Measurements from ENCODE around the gene KLHL29. TPM values are rescaled to one million over a fixed set of nuclear protein-coding genes. Genes with fewer than 3 reads are reported as not detected.

The KLHL29 gene
- total RNA-seq, 1 donor from 2014 or later, result 3.3 TPM

DNA sequence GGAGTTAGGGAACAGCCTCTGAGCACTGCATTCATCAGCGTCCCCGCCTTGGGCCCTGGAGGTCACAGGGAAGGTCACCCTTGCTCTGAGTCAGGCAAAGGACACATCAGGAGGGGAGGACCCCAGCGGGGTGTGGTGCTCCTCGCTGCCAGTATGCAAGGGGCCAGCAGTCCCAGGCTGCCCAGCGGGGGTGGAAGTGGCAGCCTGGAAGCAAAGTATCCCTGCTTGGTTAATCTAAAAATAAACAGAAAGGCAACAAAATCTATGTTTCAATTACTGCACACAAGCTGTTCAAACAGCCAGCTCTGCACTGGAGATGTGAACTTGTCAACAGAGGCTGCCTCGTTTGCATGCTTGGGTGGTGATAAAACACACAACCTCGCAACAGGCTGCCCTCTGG is 164.1 kb downstream of the KLHL29 start:
- H3K27me3 Mint-ChIP-seq (ENCODE audit: insufficient read depth), result no peaks in the 10 kb centered on the region
- peaks cover 11% of the 10 kb centered on the region for H3K4me1 Mint-ChIP-seq (ENCODE audit: low read depth)
- no peak for DNase-seq (ENCODE audit: low spot score)
- H3K9me3 Mint-ChIP-seq, result no peaks in the 10 kb centered on the region
- no peaks in the 10 kb centered on the region for H3K36me3 Mint-ChIP-seq (ENCODE audit: low read depth)
- H3K4me3 Mint-ChIP-seq, result no peak overlapping the region
- H3K27ac Mint-ChIP-seq, result no peak overlapping the region
- intact Hi-C loops (cut with micrococcal nuclease), result no loop called here

DNA sequence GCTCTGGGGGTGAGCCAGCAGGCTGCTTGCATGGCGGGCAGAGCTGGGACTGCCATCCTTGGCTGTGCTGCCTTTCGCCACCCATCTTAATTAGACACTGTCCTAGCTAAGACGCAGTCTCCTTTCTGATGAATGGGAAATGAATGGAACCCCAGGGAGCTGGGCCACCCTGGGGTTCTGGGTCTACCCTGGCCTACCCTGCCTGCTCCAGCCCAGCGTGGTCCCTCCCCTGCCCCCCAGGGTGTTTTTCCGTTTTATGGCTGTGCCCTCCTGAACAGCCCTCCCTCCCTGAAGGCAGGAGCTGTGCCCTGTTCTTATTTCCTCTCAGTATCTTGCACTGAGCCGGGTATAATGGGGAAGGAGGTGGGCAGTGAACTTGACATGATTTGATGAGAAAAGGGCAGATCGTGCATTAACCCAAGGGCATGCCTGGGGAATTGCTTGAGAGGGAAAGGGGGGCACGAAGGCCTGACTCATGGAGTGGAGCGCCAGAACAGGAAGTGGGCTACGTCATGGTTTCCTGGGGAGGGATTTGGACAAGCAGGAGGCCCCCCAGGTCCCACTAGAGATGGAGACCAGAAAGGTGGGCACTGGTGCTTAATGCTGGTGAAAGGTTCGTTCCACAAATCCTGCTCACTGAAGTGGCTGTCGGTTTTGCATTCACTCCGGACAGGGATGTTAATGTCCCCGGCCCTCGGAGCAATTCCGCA is 165.0 kb downstream of the KLHL29 start:
- Mint-ChIP-seq H3K4me1 (ENCODE audit: low read depth) (peaks cover 11% of the 10 kb centered on the region), H3K4me3 (no peak overlapping the region), H3K27ac (no peak overlapping the region), H3K36me3 (ENCODE audit: low read depth) (no peaks in the 10 kb centered on the region), H3K27me3 (ENCODE audit: insufficient read depth) (no peaks in the 10 kb centered on the region), H3K9me3 (no peaks in the 10 kb centered on the region)
- DNase-seq (ENCODE audit: low spot score), result no peak
- intact Hi-C loops (cut with micrococcal nuclease), result no loop called here

- DNase-seq (ENCODE audit: low spot score), result no peak
- H3K36me3 Mint-ChIP-seq (ENCODE audit: low read depth), result no peaks in the 10 kb centered on the region
These were observed 165.6 kb downstream of the KLHL29 start for GRCh38 chr2:23550553-23550952.

DNA sequence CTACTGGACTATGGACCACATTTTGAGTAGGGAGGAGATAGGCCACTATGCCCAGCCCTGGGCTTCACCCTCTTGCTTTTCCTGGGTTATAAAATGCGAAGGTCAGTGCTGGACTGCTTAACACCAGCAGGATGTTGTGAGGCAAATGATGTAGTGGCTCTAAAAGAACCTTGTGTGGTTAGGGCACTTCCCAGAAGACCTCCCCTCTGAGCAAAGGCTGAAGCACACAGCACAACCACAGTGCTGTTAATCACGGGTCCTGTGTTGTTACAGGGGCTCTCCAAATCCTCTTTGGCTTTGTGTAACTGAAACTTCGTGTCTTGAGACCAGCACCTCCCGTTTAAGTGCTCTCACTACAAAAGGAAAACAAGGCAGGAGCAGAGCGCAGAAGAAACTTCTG is 166.9 kb downstream of the KLHL29 start:
- H3K4me1 Mint-ChIP-seq (ENCODE audit: low read depth), result peaks cover 11% of the 10 kb centered on the region
- H3K36me3 Mint-ChIP-seq (ENCODE audit: low read depth), result no peaks in the 10 kb centered on the region
- H3K4me3 Mint-ChIP-seq, result no peak overlapping the region
- no peaks in the 10 kb centered on the region for H3K9me3 Mint-ChIP-seq
- H3K27ac Mint-ChIP-seq, result no peak overlapping the region
- no peak for DNase-seq (ENCODE audit: low spot score)
- intact Hi-C loops (cut with micrococcal nuclease), result no loop called here
- no peaks in the 10 kb centered on the region for H3K27me3 Mint-ChIP-seq (ENCODE audit: insufficient read depth)

More at GRCh38 chr2:23550553-23550952, 165.6 kb downstream of the KLHL29 start:
- Mint-ChIP-seq H3K27me3 (ENCODE audit: insufficient read depth) (no peaks in the 10 kb centered on the region), H3K4me3 (no peak overlapping the region), H3K27ac (no peak overlapping the region), H3K4me1 (ENCODE audit: low read depth) (peaks cover 11% of the 10 kb centered on the region), H3K9me3 (no peaks in the 10 kb centered on the region)
- intact Hi-C loops (cut with micrococcal nuclease), result no loop called here

- H3K27me3 Mint-ChIP-seq (ENCODE audit: insufficient read depth), result no peaks in the 10 kb centered on the region
- no peaks in the 10 kb centered on the region for H3K36me3 Mint-ChIP-seq (ENCODE audit: low read depth)
- no peaks in the 10 kb centered on the region for H3K9me3 Mint-ChIP-seq
- H3K27ac Mint-ChIP-seq, result no peak overlapping the region
- DNase-seq (ENCODE audit: low spot score), result no peak
- H3K4me3 Mint-ChIP-seq, result no peak overlapping the region
- intact Hi-C loops (cut with micrococcal nuclease), result no loop called here
- peaks cover 11% of the 10 kb centered on the region for H3K4me1 Mint-ChIP-seq (ENCODE audit: low read depth)
These were observed 168.6 kb downstream of the KLHL29 start for GRCh38 chr2:23553561-23553960.

GRCh38 chr2:23554054-23554697 is 169.2 kb downstream of the KLHL29 start:
- no peak overlapping the region for H3K27ac Mint-ChIP-seq

DNA sequence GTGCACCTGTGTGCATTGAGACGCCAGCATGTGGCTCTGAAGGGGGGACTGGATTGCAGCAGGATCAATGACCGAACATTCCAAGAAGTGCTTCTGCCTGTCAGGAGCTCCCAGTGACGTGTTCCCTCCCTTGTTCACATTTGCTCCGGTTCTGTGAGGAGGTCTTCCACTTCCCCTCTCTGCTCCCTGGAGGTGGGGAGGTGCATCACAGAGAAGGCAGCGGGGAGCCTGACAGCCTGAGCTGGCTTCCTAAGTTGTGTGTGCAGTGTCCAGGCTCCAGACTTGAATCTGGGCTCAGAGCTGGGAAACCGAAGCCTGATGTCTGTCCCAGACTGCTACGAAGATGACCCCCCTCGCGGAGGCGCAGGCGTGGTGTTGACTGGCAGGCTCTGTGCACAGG is 171.0 kb downstream of the KLHL29 start:
- Mint-ChIP-seq H3K4me3 (no peak overlapping the region), H3K27ac (no peak overlapping the region), H3K4me1 (ENCODE audit: low read depth) (peaks cover 11% of the 10 kb centered on the region), H3K27me3 (ENCODE audit: insufficient read depth) (no peaks in the 10 kb centered on the region), H3K9me3 (no peaks in the 10 kb centered on the region), H3K36me3 (ENCODE audit: low read depth) (no peaks in the 10 kb centered on the region)
- DNase-seq (ENCODE audit: low spot score), result no peak
- intact Hi-C loops (cut with micrococcal nuclease), result no loop called here

More at GRCh38 chr2:23554054-23554697, 169.2 kb downstream of the KLHL29 start:
- Mint-ChIP-seq H3K27me3 (ENCODE audit: insufficient read depth) (no peaks in the 10 kb centered on the region), H3K4me1 (ENCODE audit: low read depth) (peaks cover 11% of the 10 kb centered on the region), H3K9me3 (no peaks in the 10 kb centered on the region), H3K36me3 (ENCODE audit: low read depth) (no peaks in the 10 kb centered on the region), H3K4me3 (no peak overlapping the region)
- no peak for DNase-seq (ENCODE audit: low spot score)
- intact Hi-C loops (cut with micrococcal nuclease), result no loop called here

GRCh38 chr2:23556929-23557328 is 171.9 kb downstream of the KLHL29 start:
- H3K36me3 Mint-ChIP-seq (ENCODE audit: low read depth), result no peaks in the 10 kb centered on the region
- H3K27ac Mint-ChIP-seq, result no peak overlapping the region
- H3K27me3 Mint-ChIP-seq (ENCODE audit: insufficient read depth), result no peaks in the 10 kb centered on the region
- no peaks in the 10 kb centered on the region for H3K9me3 Mint-ChIP-seq
- H3K4me1 Mint-ChIP-seq (ENCODE audit: low read depth), result peaks cover 3% of the 10 kb centered on the region
- H3K4me3 Mint-ChIP-seq, result no peak overlapping the region
- DNase-seq (ENCODE audit: low spot score), result no peak
- intact Hi-C loops (cut with micrococcal nuclease), result no loop called here

- no peaks in the 10 kb centered on the region for H3K36me3 Mint-ChIP-seq (ENCODE audit: low read depth)
- H3K9me3 Mint-ChIP-seq, result no peaks in the 10 kb centered on the region
- H3K4me1 Mint-ChIP-seq (ENCODE audit: low read depth), result no peaks in the 10 kb centered on the region
- no peaks in the 10 kb centered on the region for H3K27me3 Mint-ChIP-seq (ENCODE audit: insufficient read depth)
- H3K27ac Mint-ChIP-seq, result no peak overlapping the region
- DNase-seq (ENCODE audit: low spot score), result no peak
- intact Hi-C loops (cut with micrococcal nuclease), result no loop called here
- H3K4me3 Mint-ChIP-seq, result no peak overlapping the region
These were observed 172.5 kb downstream of the KLHL29 start for GRCh38 chr2:23557455-23557854.

GRCh38 chr2:23559561-23560239 is 174.7 kb downstream of the KLHL29 start:
- H3K4me1 Mint-ChIP-seq (ENCODE audit: low read depth), result no peaks in the 10 kb centered on the region
- H3K27ac Mint-ChIP-seq, result no peak overlapping the region

DNA sequence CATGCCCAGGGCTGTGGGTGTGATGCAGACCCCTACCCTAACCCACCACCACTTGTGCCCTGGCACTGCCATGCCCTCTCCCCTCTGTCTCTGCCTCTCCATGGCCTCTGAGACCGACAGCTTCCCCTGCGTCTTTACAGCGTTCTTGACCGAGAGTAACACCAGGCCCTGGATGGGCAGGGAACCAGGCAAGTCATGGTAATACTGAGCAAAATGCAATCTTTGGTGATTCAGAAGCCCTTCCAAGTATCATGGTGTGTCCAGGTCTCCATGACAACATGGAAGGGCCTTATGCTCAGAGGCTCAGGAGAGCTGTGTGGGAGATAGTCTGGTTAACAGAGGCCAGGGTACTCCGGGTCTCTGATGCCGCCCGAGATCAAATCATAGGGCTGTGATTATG is 176.1 kb downstream of the KLHL29 start:
- Mint-ChIP-seq H3K9me3 (no peaks in the 10 kb centered on the region), H3K36me3 (ENCODE audit: low read depth) (no peaks in the 10 kb centered on the region)

More at GRCh38 chr2:23559561-23560239, 174.7 kb downstream of the KLHL29 start:
- H3K27me3 Mint-ChIP-seq (ENCODE audit: insufficient read depth), result no peaks in the 10 kb centered on the region
- H3K4me3 Mint-ChIP-seq, result no peak overlapping the region
- intact Hi-C loops (cut with micrococcal nuclease), result loop anchor here (10.0 kb wide), 1 partner anchor 155 kb away; no protein-coding TSS in a partner anchor
- H3K36me3 Mint-ChIP-seq (ENCODE audit: low read depth), result no peaks in the 10 kb centered on the region
- no peak for DNase-seq (ENCODE audit: low spot score)
- H3K9me3 Mint-ChIP-seq, result no peaks in the 10 kb centered on the region

DNA sequence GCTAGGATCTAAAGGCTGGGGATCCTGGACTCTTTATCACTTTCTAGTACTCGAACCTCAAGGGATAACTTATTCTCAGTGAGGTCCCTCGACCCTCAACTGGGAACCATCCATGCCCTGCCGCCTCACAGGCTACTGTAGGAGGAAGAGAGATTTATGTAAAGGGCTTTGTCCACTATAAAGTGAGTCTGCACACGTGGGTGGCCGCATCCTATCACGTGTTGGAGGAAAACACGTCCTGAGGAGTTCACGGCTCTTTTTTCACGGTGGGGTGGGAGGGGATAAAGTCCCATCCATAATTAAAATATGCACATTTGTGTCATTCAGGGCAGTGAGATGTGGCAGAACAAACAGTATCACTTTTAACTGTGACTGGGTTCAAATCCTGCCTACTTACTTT is 176.6 kb downstream of the KLHL29 start:
- DNase-seq (ENCODE audit: low spot score), result no peak
- no peak overlapping the region for H3K4me3 Mint-ChIP-seq
- no peaks in the 10 kb centered on the region for H3K9me3 Mint-ChIP-seq
- H3K4me1 Mint-ChIP-seq (ENCODE audit: low read depth), result no peaks in the 10 kb centered on the region
- H3K36me3 Mint-ChIP-seq (ENCODE audit: low read depth), result no peaks in the 10 kb centered on the region
- no peak overlapping the region for H3K27ac Mint-ChIP-seq
- H3K27me3 Mint-ChIP-seq (ENCODE audit: insufficient read depth), result no peaks in the 10 kb centered on the region
- intact Hi-C loops (cut with micrococcal nuclease), result loop anchor here (10.0 kb wide), 1 partner anchor 157 kb away; no protein-coding TSS in a partner anchor

More for the DNA sequence above, 176.1 kb downstream of the KLHL29 start:
- Mint-ChIP-seq H3K4me3 (no peak overlapping the region), H3K27me3 (ENCODE audit: insufficient read depth) (no peaks in the 10 kb centered on the region), H3K4me1 (ENCODE audit: low read depth) (no peaks in the 10 kb centered on the region), H3K27ac (no peak overlapping the region)
- intact Hi-C loops (cut with micrococcal nuclease), result loop anchor here (10.0 kb wide), 1 partner anchor 156 kb away; no protein-coding TSS in a partner anchor
- no peak for DNase-seq (ENCODE audit: low spot score)

DNA sequence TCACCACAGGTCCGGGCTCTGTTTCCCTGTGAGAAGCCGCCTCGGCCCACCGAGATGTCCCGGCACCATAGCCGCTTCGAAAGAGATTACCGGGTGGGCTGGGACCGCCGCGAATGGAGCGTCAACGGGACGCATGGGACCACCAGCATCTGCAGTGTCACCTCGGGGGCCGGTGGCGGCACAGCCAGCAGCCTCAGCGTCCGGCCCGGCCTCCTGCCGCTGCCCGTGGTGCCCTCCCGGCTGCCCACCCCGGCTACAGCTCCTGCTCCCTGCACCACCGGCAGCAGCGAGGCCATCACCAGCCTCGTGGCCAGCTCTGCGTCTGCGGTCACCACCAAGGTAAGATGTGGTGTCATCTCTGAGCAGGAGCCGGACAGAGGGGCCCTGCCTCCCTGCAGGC is 177.2 kb downstream of the KLHL29 start:
- Mint-ChIP-seq H3K4me3 (no peak overlapping the region), H3K27ac (no peak overlapping the region), H3K27me3 (ENCODE audit: insufficient read depth) (no peaks in the 10 kb centered on the region), H3K9me3 (no peaks in the 10 kb centered on the region), H3K36me3 (ENCODE audit: low read depth) (no peaks in the 10 kb centered on the region), H3K4me1 (ENCODE audit: low read depth) (no peaks in the 10 kb centered on the region)
- intact Hi-C loops (cut with micrococcal nuclease), result loop anchor here (10.0 kb wide), 1 partner anchor 157 kb away; no protein-coding TSS in a partner anchor
- DNase-seq (ENCODE audit: low spot score), result no peak
